HG03064 (cell line): ENCODE data around the gene CA12.

ENCODE experiments used
- ATAC-seq: cut with Tn5 transposase; IDR thresholded peaks from one replicate; pipeline ENCODE4 v1.9.1; 2021; ENCODE audit warnings: low read depth; ENCODE audit not compliant: unreplicated experiment

CA12 gene

GRCh38 chr15:63402498-63403253 is 21.0 kb upstream of the CA12 start:
- ATAC-seq, result no peak

GRCh38 chr15:63401714-63402497 is 20.3 kb upstream of the CA12 start:
- ATAC-seq, result no peak

GRCh38 chr15:63401078-63401477 is 19.4 kb upstream of the CA12 start:
- ATAC-seq, result no peak

- ATAC-seq, result no peak
Observed at GRCh38 chr15:63398456-63398855, 16.8 kb upstream of the CA12 start.

- ATAC-seq, result no peak
Observed at GRCh38 chr15:63396152-63396928, 14.7 kb upstream of the CA12 start.

- ATAC-seq, result no peak
Observed at GRCh38 chr15:63395730-63396151, 14.1 kb upstream of the CA12 start.

GRCh38 chr15:63392361-63393009 is 10.8 kb upstream of the CA12 start:
- no peak for ATAC-seq

- ATAC-seq, result no peak
Observed at GRCh38 chr15:63391669-63392360, 10.2 kb upstream of the CA12 start.

GRCh38 chr15:63390689-63391088 is 9.0 kb upstream of the CA12 start:
- ATAC-seq, result no peak

GRCh38 chr15:63389902-63390670 is 8.4 kb upstream of the CA12 start:
- ATAC-seq, result no peak

- ATAC-seq, result no peak
Observed at GRCh38 chr15:63388511-63388910, 6.9 kb upstream of the CA12 start.

- no peak for ATAC-seq
Observed at GRCh38 chr15:63387748-63388493, 6.3 kb upstream of the CA12 start.

GRCh38 chr15:63385911-63386531 is 4.4 kb upstream of the CA12 start:
- no peak for ATAC-seq

GRCh38 chr15:63384906-63385305 is 3.3 kb upstream of the CA12 start:
- ATAC-seq, result no peak

GRCh38 chr15:63382966-63383710 is 1.5 kb upstream of the CA12 start:
- no peak for ATAC-seq

GRCh38 chr15:63380808-63381282 is 801 bp downstream of the CA12 start:
- no peak for ATAC-seq

- no peak for ATAC-seq
Observed at GRCh38 chr15:63380151-63380807, 1.4 kb downstream of the CA12 start.
